ENCODE data around the gene NUDT8.

GRCh38 chr11:67596753-67597300 is 32.9 kb downstream of the NUDT8 start:
- TF ChIP-seq CTCF (optimal IDR thresholded peaks at IDR 0.05 in 1 of 3, IDR thresholded peaks at IDR 0.05 in 1 of 3, conservative IDR thresholded peaks at IDR 0.05 in 1 of 3; ENCODE audit: extremely low read depth in 1 of 3, insufficient read depth in 2 of 3, low read length in 3 of 3) (no peak), EZH2 (IDR thresholded peaks at IDR 0.05; ENCODE audit: low read length) (no peak)
